ENCODE results near the gene S100B.

S100B gene

GRCh38 chr21:46627726-46628125 lies 22.8 kb upstream of the S100B start:
- DNase-seq (ENCODE audit: low read depth): no peak

DNA sequence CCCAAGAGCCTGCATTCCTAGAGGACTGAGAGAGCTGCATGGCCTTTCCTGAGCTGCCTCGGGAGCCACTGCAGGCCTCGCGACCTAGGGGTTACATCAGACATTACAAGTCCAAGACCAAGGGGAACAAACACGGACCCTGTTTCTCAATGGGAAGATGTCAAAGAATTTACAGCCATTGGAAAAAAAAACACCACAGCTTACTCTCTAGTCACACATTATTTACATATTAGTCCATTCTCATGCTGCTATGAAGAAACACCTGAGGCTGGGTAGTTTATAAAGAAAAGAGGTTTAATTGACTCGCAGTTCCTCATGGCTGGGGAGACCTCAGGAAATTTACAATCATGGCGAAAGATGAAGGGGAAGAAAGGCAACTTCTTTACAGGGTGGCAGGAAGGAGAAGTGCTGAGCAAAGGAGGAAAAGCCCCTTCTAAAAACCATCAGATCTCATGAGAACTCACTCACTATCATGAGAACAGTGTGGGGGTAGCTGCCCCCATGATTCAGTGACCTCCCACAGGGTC lies 22.2 kb upstream of the S100B start:
- DNase-seq (ENCODE audit: low read depth): no peak

DNA sequence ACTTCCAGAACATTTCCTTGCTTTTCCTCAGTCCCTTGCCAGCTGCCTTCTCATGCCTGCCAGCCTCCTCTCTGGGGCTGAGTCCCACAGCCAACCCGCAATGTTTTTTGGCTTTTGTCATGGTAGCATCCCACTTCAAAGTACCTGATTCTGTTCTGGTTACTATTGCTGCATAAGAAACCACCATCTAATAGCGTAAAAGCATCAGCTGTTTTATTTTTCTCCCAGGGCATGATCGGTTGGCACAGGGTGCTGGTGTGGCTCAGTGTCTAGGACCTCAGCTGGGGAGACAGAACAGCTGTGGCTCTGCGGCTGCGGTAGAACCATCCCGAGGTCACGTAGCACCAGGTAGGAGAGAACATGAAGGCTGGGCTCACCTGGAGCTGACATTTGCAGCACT lies 21.7 kb upstream of the S100B start:
- DNase-seq (ENCODE audit: low read depth): no peak

DNA sequence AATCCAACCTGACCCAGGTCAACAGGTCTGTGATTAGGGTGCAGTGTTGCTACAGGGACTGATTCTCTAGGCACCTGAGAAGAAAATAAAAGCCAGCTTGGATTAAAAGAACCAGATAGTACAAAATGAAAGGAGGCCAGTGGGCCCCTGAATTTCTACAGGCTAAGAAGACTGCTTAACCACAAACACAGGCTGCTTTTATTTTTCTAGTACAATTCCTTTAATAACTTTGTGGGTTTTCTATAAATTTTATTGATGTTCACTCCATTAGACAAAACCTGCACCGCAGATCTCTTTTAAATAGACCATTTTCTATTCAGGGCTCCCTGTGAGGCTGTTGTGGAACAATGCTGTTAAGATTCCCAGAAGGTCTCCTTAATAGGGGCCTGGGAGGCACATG lies 20.9 kb upstream of the S100B start:
- DNase-seq (ENCODE audit: low read depth): no peak

DNA sequence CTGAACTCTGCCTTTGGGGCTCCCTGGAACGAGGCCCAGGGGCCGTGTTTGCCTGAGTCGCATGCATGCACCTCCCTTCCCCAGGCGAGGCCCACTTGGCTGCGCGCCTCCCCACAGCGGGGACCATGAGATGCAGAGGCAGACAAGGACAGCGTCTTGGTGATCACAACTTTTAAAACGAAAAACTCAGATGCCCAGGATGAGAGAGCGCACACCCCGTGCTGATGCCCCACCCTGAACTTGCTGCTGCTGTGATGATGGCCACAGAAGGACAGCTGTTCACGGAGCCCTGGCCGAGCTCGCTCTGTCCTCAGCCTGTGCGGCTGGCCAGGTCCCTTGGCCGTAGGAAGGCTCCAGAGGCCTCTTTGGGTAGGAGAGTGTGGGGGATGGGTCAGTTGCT lies 19.2 kb upstream of the S100B start:
- no peak for DNase-seq (ENCODE audit: low read depth)

GRCh38 chr21:46622226-46622625 lies 17.3 kb upstream of the S100B start:
- no peak for DNase-seq (ENCODE audit: low read depth)

- no peak for DNase-seq (ENCODE audit: low read depth)
These were observed 16.7 kb upstream of the S100B start for GRCh38 chr21:46621457-46622182.

GRCh38 chr21:46620846-46621245 lies 16.0 kb upstream of the S100B start:
- no peak for DNase-seq (ENCODE audit: low read depth)

- no peak for DNase-seq (ENCODE audit: low read depth)
These were observed 15.0 kb upstream of the S100B start for GRCh38 chr21:46619846-46620245.

- DNase-seq (ENCODE audit: low read depth): no peak
These were observed 14.0 kb upstream of the S100B start for GRCh38 chr21:46618738-46619379.

GRCh38 chr21:46617267-46618051 lies 12.6 kb upstream of the S100B start:
- no peak for DNase-seq (ENCODE audit: low read depth)

- no peak for DNase-seq (ENCODE audit: low read depth)
These were observed 11.8 kb upstream of the S100B start for GRCh38 chr21:46616656-46617055.

DNA sequence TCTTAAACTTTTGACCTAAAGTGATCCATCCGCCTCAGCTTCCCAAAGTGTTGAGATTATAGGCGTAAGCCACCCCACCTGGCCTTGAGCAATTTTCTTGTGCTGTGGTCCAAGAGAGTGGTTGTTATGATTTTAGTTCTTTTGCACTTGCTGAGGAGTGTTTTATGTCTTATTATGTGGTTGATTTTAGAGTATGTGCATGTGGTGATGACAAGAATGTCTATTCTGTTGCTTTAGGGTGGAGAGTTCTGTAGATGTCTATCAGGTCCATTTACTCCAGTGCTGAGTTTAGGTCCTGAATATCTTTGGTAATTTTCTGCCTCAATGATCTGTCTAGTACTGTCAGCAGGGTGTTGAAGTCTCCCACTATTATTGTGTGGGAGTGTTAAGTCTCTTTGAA lies 11.2 kb upstream of the S100B start:
- no peak for DNase-seq (ENCODE audit: low read depth)

DNA sequence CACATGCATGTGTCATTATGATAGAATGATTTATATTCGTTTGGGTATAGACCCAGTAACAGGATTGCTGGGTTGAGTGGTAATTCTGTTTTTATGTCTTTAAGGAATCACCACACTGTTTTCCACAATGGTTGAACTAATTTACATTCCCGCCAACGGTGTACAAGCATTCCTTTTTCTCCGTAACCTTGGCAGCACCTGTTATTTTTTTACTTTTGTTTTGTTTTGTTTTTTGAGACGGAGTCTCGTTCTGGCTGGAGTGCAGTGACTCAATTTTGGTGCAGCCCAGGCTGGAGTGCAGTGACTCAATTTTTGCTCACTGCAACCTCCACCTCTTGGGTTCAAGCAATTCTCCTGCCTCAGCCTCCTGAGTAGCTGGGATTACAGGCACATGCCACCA lies 8.5 kb upstream of the S100B start:
- no peak for DNase-seq (ENCODE audit: low read depth)

DNA sequence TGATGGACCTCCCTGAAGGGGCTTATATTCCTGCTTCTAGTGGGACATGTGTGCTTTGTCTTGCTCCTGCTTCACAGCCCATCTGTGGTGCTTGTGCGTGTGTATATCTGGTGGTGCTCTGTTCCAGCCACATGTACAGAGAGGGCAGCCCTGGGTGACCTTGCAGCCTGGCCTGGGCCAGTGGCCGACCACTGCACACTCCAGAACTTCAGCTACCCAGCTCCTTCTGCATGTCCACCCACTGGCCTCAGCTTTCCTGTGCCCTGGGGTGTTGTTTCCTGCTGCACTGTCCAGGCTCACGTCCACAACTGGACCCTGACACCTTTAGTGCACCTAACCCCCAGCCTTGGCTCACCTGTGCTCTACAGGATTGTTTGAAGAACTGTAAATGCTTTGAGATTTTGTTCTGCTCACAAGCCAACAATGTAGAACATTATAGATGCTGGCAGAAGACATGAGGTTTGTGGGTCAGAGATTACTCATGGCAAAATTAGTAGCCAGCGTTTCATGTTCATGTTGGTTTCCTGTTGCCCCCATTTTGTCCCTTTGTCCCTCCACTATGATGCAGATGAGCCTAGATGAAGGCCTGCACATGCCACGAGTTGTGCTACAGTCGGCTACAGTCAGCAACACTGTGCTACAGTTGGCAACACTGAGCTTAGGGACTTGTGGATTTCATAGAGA lies 5.3 kb upstream of the S100B start:
- no peak for DNase-seq (ENCODE audit: low read depth)

DNA sequence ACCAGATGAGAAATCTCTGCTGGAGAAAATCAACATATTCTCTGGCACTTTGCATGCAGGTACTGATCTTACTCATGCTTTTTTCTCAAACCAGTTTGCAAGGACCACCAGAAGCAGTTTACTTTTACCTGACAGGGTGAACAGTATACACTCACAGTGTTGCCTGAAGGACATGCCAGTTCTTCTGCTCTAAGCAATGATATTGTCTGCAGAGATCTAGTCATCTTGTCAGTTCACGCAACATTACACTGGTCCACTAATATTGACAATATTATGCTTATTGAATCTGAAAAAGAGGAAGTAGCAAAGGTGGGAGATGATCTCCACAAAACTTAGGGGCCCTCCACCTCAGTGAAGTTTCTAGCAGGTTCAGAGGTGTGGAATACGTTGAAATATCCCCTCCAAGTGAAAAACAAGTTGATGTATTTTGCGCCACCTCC lies 3.8 kb upstream of the S100B start:
- DNase-seq (ENCODE audit: low read depth): no peak

GRCh38 chr21:46607636-46608035 lies 2.8 kb upstream of the S100B start:
- DNase-seq (ENCODE audit: low read depth): no peak

- no peak for DNase-seq (ENCODE audit: low read depth)
These were observed 1.5 kb upstream of the S100B start for GRCh38 chr21:46606427-46606813.

DNA sequence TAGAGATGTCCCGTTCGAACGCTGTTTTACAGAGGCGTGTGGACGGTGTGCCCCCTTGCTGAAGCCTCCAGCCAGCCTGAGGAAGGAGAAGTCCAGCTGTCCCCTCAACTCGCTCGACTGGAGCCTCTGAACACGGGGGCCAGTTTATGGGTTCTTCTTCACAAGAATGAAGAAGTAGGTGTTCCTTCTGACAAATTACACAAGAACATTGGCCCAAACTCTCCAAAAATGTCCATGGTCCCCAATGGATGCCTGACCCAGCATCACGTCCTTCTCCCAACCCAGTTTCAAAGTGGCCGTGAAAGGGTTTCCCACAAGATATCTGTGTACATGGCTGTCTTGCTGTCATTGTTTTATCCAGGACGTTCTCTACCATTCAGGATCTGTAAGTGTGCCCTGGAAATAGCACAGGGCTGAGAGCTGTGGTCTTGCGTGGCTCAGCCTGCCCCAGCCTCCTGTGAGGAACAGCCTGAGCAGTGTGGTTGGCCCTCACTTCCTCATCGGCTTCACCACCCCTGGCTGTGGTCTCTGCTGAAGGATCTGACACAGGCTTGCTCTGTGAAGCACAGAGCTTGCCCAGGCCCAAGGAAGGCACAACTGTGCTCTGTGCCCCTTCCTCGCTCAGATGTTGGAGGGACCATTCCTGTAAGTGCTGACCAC lies 1.0 kb upstream of the S100B start:
- DNase-seq (ENCODE audit: low read depth): no peak

- DNase-seq (ENCODE audit: low read depth): no peak
These were observed 430 bp downstream of the S100B start for GRCh38 chr21:46604329-46604974.

DNA sequence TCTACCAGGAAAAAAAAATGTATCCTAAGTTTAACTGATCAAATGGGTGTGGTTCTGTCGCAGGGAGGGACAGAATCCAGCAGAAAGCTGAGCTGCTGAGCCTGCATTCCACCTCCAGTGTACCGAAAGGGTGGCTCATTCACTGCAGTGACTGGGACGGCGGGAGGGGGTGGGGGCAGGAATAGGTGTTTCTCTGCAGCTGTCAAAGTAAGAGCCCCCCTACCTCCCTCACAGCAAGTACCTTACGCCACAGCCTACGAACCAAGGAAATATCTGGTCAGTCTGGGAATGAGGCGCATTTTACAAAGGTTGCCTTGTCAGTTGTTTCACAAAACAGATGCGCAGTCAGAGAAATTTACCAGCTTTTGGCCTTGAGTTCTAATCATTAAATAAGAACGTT lies 1.7 kb downstream of the S100B start:
- DNase-seq (ENCODE audit: low read depth): no peak
